Activated T-cell treated with anti-CD3 and anti-CD28 coated beads, Interleukin-2, amount 50 U/mL, for 24 hours (primary cell): ENCODE measurements around the gene RAPSN.
A peak's percentile ranks its signal among the peaks of the same experiment; 100 is the strongest.

Experiments
- DNase-seq: peaks from one replicate; pipeline ENCODE4 v3.0.0-alpha.2; 2020
- H3K27ac Mint-ChIP-seq: 2 replicates; pipeline ENCODE4 v1.8.0; 2020; ENCODE audit warnings: mild to moderate bottlenecking, mixed read lengths
- H3K27me3 Mint-ChIP-seq: 2 replicates; pipeline ENCODE4 v1.8.0; 2020; ENCODE audit warnings: mixed read lengths
- H3K36me3 Mint-ChIP-seq: 2 replicates; pipeline ENCODE4 v1.8.0; 2020; ENCODE audit warnings: low read depth, mixed read lengths
- H3K4me1 Mint-ChIP-seq: 2 replicates; pipeline ENCODE4 v1.8.0; 2020; ENCODE audit warnings: low read depth, mixed read lengths
- H3K4me3 Mint-ChIP-seq: 2 replicates; pipeline ENCODE4 v1.8.0; 2020; ENCODE audit warnings: mild to moderate bottlenecking, moderate library complexity, mixed read lengths
- H3K9me3 Mint-ChIP-seq: 2 replicates; pipeline ENCODE4 v1.8.0; 2020; ENCODE audit warnings: mixed read lengths

RAPSN gene

DNA sequence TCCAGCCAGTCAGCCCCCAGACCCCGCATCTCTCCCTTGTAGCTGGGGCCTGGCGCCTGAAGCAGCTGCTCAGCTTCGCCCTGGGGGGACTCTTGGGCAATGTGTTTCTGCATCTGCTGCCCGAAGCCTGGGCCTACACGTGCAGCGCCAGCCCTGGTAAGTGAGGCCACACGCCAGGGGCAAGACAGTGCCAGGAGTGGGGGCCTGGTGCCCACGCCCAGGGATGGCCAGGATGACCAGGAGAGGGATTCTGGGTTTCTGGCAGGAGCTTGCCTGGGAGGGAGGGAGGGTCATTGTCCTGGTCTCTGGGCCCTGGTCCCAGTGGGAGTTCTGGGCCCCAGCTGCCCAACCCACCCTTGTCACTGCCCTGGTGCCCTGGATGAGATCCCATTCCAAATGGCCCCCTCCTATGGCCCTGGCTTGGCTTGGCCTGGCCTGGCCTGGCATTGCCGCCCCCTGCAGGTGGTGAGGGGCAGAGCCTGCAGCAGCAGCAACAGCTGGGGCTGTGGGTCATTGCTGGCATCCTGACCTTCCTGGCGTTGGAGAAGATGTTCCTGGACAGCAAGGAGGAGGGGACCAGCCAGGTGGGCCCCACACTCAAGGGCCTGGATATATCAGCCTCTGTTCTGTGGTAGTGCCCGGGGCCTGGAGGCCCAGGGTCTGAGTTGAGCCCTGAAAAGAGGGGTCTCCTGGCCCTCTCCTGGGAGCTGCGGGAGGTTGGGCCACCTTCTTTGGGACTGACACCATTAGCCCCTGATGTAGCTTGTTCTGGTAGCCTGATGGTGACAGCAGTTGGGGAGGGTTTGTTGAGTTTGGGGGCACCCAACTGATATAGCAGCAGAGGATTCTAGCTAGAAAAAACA, 36.8 kb downstream of the RAPSN start:
- peak; percentile 73 for DNase-seq
- Mint-ChIP-seq H3K4me3 (no peak overlapping the region), H3K36me3 (peaks cover 37% of the 10 kb centered on the region), H3K27ac (peak overlapping the region; percentile 55), H3K27me3 (no peaks in the 10 kb centered on the region), H3K9me3 (no peaks in the 10 kb centered on the region), H3K4me1 (peaks cover 22% of the 10 kb centered on the region)

- peaks cover 26% of the 10 kb centered on the region for H3K4me1 Mint-ChIP-seq
- H3K4me3 Mint-ChIP-seq, result no peak overlapping the region
- DNase-seq, result no peak
- H3K27ac Mint-ChIP-seq, result peak overlapping the region; percentile 61
- H3K27me3 Mint-ChIP-seq, result no peaks in the 10 kb centered on the region
- H3K36me3 Mint-ChIP-seq, result peaks cover 26% of the 10 kb centered on the region
- H3K9me3 Mint-ChIP-seq, result no peaks in the 10 kb centered on the region
Measured at GRCh38 chr11:47410370-47411264, 38.3 kb downstream of the RAPSN start.

GRCh38 chr11:47409440-47410369, 39.2 kb downstream of the RAPSN start:
- peak overlapping the region; percentile 88 for H3K4me3 Mint-ChIP-seq
- no peak for DNase-seq
- H3K36me3 Mint-ChIP-seq, result peaks cover 19% of the 10 kb centered on the region
- no peaks in the 10 kb centered on the region for H3K9me3 Mint-ChIP-seq
- H3K27me3 Mint-ChIP-seq, result no peaks in the 10 kb centered on the region
- H3K4me1 Mint-ChIP-seq, result peaks cover 26% of the 10 kb centered on the region
- H3K27ac Mint-ChIP-seq, result peak overlapping the region; percentile 95

DNA sequence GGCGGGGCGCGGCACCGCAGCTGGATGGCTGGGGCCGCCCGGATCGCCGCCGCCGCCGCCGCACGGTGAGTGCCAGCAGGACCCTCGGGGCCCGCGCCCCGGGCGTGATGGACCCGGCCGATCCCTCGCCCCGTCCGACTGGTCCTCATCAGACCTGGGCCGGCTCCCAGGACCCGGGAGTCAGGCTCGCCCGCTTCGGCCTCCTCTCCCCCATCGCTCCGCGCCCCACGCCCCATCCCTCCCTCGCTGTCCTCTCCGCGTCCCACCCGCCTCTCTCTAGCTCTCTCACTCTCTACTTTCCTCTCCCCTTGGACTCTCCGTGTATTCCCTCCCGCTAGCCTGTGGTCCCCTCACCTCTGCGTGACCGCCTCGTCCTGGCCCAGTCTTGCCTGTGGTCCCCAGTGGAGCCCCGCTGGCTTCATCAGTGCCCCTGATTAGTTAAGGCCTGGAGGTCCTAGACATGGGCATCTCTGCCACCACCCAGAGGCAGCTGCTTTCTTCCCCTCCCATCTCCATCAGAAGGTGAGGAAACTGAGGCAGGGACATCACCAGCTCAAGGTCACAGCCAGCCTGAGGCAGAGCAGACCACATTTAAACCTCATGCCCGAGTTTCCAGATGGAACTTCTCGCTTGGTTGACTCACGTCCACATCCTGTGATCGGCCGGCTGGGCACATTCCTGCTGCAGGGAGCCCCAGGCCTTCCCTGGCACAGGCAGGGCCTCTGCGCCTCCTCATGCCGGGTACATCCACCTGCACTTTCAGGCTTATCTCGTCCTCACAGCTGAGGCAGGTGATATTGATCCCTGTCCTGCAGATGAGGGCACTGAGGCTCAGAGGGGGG, 40.1 kb downstream of the RAPSN start:
- Mint-ChIP-seq H3K9me3 (no peaks in the 10 kb centered on the region), H3K36me3 (peaks cover 13% of the 10 kb centered on the region), H3K27ac (peak overlapping the region; percentile 95), H3K4me3 (peak overlapping the region; percentile 88), H3K4me1 (peaks cover 26% of the 10 kb centered on the region), H3K27me3 (no peaks in the 10 kb centered on the region)
- DNase-seq, result no peak

GRCh38 chr11:47407746-47408590, 41.0 kb downstream of the RAPSN start, which contains the start of gene SLC39A13:
Gene SLC39A13, plus strand, starts transcription at chr11:47408590. Its CDS starts 1,505 bp downstream, at chr11:47410095.
- Mint-ChIP-seq H3K36me3 (peaks cover 6% of the 10 kb centered on the region), H3K4me1 (peaks cover 25% of the 10 kb centered on the region), H3K9me3 (no peaks in the 10 kb centered on the region), H3K27me3 (no peaks in the 10 kb centered on the region), H3K4me3 (peak within 1 kb of the TSS; percentile 88), H3K27ac (peak within 1 kb of the TSS; percentile 97)
- peak; percentile 99 for DNase-seq

GRCh38 chr11:47406896-47407745, 41.8 kb downstream of the RAPSN start:
- Mint-ChIP-seq H3K27ac (peak overlapping the region; percentile 97), H3K9me3 (no peaks in the 10 kb centered on the region), H3K4me1 (peaks cover 25% of the 10 kb centered on the region), H3K4me3 (peak overlapping the region; percentile 87), H3K27me3 (no peaks in the 10 kb centered on the region), H3K36me3 (peaks cover 4% of the 10 kb centered on the region)
- DNase-seq, result peak; percentile 34

- peaks cover 2% of the 10 kb centered on the region for H3K36me3 Mint-ChIP-seq
- peaks cover 23% of the 10 kb centered on the region for H3K4me1 Mint-ChIP-seq
- no peaks in the 10 kb centered on the region for H3K27me3 Mint-ChIP-seq
- H3K27ac Mint-ChIP-seq, result no peak overlapping the region
- no peaks in the 10 kb centered on the region for H3K9me3 Mint-ChIP-seq
- H3K4me3 Mint-ChIP-seq, result no peak overlapping the region
- DNase-seq, result no peak
Measured at GRCh38 chr11:47403571-47403970, 45.4 kb downstream of the RAPSN start.

DNA sequence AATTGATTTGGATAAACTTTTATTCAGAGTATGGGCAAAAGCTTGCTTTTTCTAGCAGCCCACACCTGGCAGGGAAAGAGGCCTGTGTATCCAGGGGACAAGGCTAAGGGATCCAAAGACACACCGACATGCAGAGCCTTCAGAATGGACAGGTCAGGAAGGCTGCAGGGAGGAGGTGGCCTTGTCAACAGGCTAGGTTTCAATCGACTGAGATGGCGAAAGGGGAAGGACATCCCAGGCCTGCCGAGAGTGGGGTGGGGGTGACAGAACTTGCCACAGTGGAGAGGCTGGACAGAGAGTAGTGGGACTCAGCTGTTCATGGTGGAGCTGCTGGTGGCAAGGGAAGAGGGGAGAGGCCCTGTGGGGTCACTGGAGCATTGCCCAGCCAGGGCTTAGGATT, 45.8 kb downstream of the RAPSN start:
- peaks cover 2% of the 10 kb centered on the region for H3K36me3 Mint-ChIP-seq
- no peaks in the 10 kb centered on the region for H3K9me3 Mint-ChIP-seq
- H3K27me3 Mint-ChIP-seq, result no peaks in the 10 kb centered on the region
- H3K27ac Mint-ChIP-seq, result peak overlapping the region; percentile 20
- DNase-seq, result no peak
- H3K4me1 Mint-ChIP-seq, result peaks cover 23% of the 10 kb centered on the region
- H3K4me3 Mint-ChIP-seq, result no peak overlapping the region

DNA sequence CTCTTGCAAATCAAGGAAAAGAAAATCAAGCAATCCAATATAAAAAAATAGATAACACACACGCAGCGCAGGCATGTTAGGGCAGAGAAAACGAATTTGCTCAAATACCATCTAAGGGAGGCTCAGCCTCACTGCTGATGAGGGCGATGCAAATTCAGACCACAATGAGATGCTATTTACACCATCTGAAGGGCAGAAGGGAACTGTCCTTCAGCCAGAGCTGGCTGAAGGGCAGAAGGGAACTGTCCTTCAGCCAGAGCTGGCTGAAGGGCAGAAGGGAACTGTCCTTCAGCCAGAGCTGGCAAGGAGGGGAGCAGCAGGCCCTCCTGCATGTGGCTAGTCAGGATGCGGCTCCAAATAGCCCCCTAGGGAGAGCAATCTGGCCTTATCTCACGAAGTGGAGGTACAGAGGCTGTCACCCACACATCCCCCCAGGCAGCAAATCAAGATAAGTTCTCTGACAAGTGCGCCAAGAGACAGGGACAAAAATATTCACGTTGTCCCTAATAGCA, 48.1 kb downstream of the RAPSN start:
- peaks cover 12% of the 10 kb centered on the region for H3K4me1 Mint-ChIP-seq
- H3K9me3 Mint-ChIP-seq, result no peaks in the 10 kb centered on the region
- H3K27ac Mint-ChIP-seq, result peak overlapping the region; percentile 75
- peak; percentile 29 for DNase-seq
- no peaks in the 10 kb centered on the region for H3K27me3 Mint-ChIP-seq
- peak overlapping the region; percentile 54 for H3K4me3 Mint-ChIP-seq
- no peaks in the 10 kb centered on the region for H3K36me3 Mint-ChIP-seq

DNA sequence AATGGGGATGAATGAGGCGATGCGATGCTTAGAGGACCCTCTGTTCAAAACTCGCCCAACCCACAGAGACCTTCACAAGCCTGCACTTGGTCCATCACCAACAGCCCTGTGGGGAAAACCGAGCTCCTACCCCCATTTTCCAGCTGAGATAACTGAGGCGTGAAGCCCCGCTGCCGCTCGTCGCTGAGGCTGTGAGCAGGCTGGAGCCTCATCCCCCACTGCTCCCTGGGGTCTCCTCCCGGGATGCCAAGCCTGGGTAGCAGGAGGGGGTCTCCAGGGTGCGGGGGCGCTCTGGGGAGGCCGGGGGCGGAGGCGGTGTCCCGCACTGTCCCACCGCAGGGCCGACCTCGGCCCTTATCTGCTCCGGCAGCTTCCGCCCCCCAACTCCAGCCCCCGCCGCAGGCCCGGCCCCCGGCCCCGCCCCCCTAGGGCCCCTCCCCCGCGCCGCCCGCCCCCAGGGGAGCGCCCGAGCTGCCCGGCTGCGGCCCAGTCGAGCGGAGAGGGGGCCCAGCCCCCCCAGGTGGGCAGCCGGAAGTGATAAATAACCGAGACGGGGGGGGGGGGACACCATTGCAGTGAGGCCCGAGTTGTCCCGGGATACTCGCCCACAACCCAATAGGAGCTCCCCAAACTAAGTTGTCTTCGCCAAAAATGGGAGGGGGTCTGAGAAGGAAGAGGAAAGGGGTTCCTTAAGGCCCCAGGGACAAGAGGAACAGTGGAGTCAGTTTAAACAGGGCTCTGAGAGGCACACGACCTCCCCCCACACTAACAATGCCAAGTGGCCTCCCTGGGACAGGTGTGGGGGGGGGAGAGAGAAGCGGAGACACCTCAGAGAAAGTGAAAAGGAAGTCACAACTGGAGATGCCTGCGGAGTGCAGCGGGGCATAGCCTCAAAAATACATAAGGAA, 48.8 kb downstream of the RAPSN start:
- H3K36me3 Mint-ChIP-seq, result no peaks in the 10 kb centered on the region
- peaks cover 18% of the 10 kb centered on the region for H3K4me1 Mint-ChIP-seq

DNA sequence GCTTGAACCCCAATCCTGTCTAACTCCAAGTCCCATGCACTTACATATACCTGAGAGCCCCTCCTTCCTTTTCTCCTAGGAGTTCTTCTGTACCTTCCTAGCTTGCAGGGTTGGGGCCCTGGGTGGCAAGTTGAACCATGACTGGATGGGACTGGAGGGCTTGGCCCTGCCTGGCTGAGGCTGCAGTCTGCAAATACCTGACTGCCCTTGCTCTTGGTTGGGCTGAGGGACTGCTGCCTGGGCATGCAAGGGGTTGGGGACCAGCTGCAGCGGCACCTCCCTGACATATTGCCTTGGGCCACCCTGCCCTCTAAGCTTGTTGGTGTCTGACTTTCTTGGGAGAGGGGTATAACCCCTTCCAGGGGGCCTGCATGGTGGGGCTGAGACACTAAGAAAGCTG, 50.4 kb downstream of the RAPSN start:
- Mint-ChIP-seq H3K9me3 (no peaks in the 10 kb centered on the region), H3K27ac (peak overlapping the region; percentile 55), H3K27me3 (no peaks in the 10 kb centered on the region), H3K36me3 (no peaks in the 10 kb centered on the region), H3K4me1 (peaks cover 32% of the 10 kb centered on the region), H3K4me3 (no peak overlapping the region)
- DNase-seq, result no peak

More for the DNA sequence above, 48.8 kb downstream of the RAPSN start:
- Mint-ChIP-seq H3K27me3 (no peaks in the 10 kb centered on the region), H3K9me3 (no peaks in the 10 kb centered on the region), H3K4me3 (peak overlapping the region; percentile 69), H3K27ac (peak overlapping the region; percentile 83)
- DNase-seq, result peak; percentile 70
